HG03442 (cell line): ENCODE data around the gene RNF141.

Experiments
- ATAC-seq: cut with Tn5 transposase; IDR thresholded peaks from one replicate; pipeline ENCODE4 v1.9.1; 2021; ENCODE audit warnings: mild to moderate bottlenecking, moderate library complexity; ENCODE audit not compliant: unreplicated experiment

Gene RNF141

GRCh38 chr11:10484461-10485180, 56.4 kb downstream of the RNF141 start:
- no peak for ATAC-seq

- no peak for ATAC-seq
These were observed 57.4 kb downstream of the RNF141 start for GRCh38 chr11:10483584-10483983.

GRCh38 chr11:10483174-10483573, 57.8 kb downstream of the RNF141 start:
- ATAC-seq = no peak

- ATAC-seq = no peak
These were observed 59.2 kb downstream of the RNF141 start for GRCh38 chr11:10481560-10482349.

GRCh38 chr11:10480760-10481159, 60.2 kb downstream of the RNF141 start:
- ATAC-seq = no peak

GRCh38 chr11:10480026-10480425, 61.0 kb downstream of the RNF141 start:
- no peak for ATAC-seq

- ATAC-seq = no peak
These were observed 62.1 kb downstream of the RNF141 start for GRCh38 chr11:10478574-10479550.

- no peak for ATAC-seq
These were observed 62.9 kb downstream of the RNF141 start for GRCh38 chr11:10478066-10478465.

- ATAC-seq = no peak
These were observed 63.3 kb downstream of the RNF141 start for GRCh38 chr11:10477690-10478046.

GRCh38 chr11:10476927-10477689, 63.9 kb downstream of the RNF141 start:
- ATAC-seq = no peak

GRCh38 chr11:10476342-10476741, 64.6 kb downstream of the RNF141 start:
- ATAC-seq = no peak

GRCh38 chr11:10474551-10474950, 66.4 kb downstream of the RNF141 start:
- ATAC-seq = no peak

GRCh38 chr11:10473371-10473770, 67.6 kb downstream of the RNF141 start:
- ATAC-seq = no peak

GRCh38 chr11:10462746-10463300, 78.2 kb downstream of the RNF141 start:
- ATAC-seq = no peak
